ENCODE data around the gene UNC13C.

Gene UNC13C

GRCh38 chr15:54582863-54583643 lies 604.8 kb downstream of the UNC13C start:
- Histone ChIP-seq H2AFZ (ENCODE audit: low read depth, low read length) (no peak overlapping the region), H3K27me3 (ENCODE audit: insufficient read depth, low read length) (peaks cover 3% of the 10 kb centered on the region), H3K4me3 (ENCODE audit: low read length) (no peak overlapping the region), H3K9me3 (ENCODE audit: low read length) (no peaks in the 10 kb centered on the region), H3K36me3 (ENCODE audit: insufficient read depth, low read length) (no peaks in the 10 kb centered on the region), H3K4me1 (ENCODE audit: insufficient read depth, low read length) (no peaks in the 10 kb centered on the region)

GRCh38 chr15:54585063-54585462 lies 606.8 kb downstream of the UNC13C start:
- Histone ChIP-seq H3K27me3 (ENCODE audit: insufficient read depth, low read length) (peaks cover 3% of the 10 kb centered on the region), H3K36me3 (ENCODE audit: insufficient read depth, low read length) (no peaks in the 10 kb centered on the region), H2AFZ (ENCODE audit: low read depth, low read length) (no peak overlapping the region), H3K4me3 (ENCODE audit: low read length) (no peak overlapping the region), H3K9me3 (ENCODE audit: low read length) (no peaks in the 10 kb centered on the region), H3K4me1 (ENCODE audit: insufficient read depth, low read length) (no peaks in the 10 kb centered on the region)

- Histone ChIP-seq H3K4me3 (ENCODE audit: low read length) (no peak overlapping the region), H3K36me3 (ENCODE audit: insufficient read depth, low read length) (no peaks in the 10 kb centered on the region), H3K27me3 (ENCODE audit: insufficient read depth, low read length) (no peaks in the 10 kb centered on the region), H3K9me3 (ENCODE audit: low read length) (no peaks in the 10 kb centered on the region), H3K4me1 (ENCODE audit: insufficient read depth, low read length) (no peaks in the 10 kb centered on the region), H2AFZ (ENCODE audit: low read depth, low read length) (no peak overlapping the region)
These were observed 615.9 kb downstream of the UNC13C start for GRCh38 chr15:54594115-54594514.

GRCh38 chr15:54599386-54599785 lies 621.1 kb downstream of the UNC13C start:
- no peaks in the 10 kb centered on the region for H3K36me3 ChIP-seq (ENCODE audit: insufficient read depth, low read length)
- no peak overlapping the region for H3K4me3 ChIP-seq (ENCODE audit: low read length)
- no peaks in the 10 kb centered on the region for H3K27me3 ChIP-seq (ENCODE audit: insufficient read depth, low read length)
- no peak overlapping the region for H2AFZ ChIP-seq (ENCODE audit: low read depth, low read length)
- no peaks in the 10 kb centered on the region for H3K4me1 ChIP-seq (ENCODE audit: insufficient read depth, low read length)
- H3K9me3 ChIP-seq (ENCODE audit: low read length): no peaks in the 10 kb centered on the region

GRCh38 chr15:54605043-54605442 lies 626.8 kb downstream of the UNC13C start:
- H2AFZ ChIP-seq (ENCODE audit: low read depth, low read length): no peak overlapping the region
- no peaks in the 10 kb centered on the region for H3K36me3 ChIP-seq (ENCODE audit: insufficient read depth, low read length)

GRCh38 chr15:54605556-54605955 lies 627.3 kb downstream of the UNC13C start:
- no peaks in the 10 kb centered on the region for H3K27me3 ChIP-seq (ENCODE audit: insufficient read depth, low read length)
- H2AFZ ChIP-seq (ENCODE audit: low read depth, low read length): no peak overlapping the region
- H3K36me3 ChIP-seq (ENCODE audit: insufficient read depth, low read length): no peaks in the 10 kb centered on the region
- H3K4me3 ChIP-seq (ENCODE audit: low read length): no peak overlapping the region
- H3K4me1 ChIP-seq (ENCODE audit: insufficient read depth, low read length): no peaks in the 10 kb centered on the region
- H3K9me3 ChIP-seq (ENCODE audit: low read length): no peaks in the 10 kb centered on the region

More at GRCh38 chr15:54605043-54605442, 626.8 kb downstream of the UNC13C start:
- no peak overlapping the region for H3K4me3 ChIP-seq (ENCODE audit: low read length)
- no peaks in the 10 kb centered on the region for H3K4me1 ChIP-seq (ENCODE audit: insufficient read depth, low read length)
- H3K27me3 ChIP-seq (ENCODE audit: insufficient read depth, low read length): no peaks in the 10 kb centered on the region
- H3K9me3 ChIP-seq (ENCODE audit: low read length): no peaks in the 10 kb centered on the region

- H3K4me3 ChIP-seq (ENCODE audit: low read length): no peak overlapping the region
These were observed 630.9 kb downstream of the UNC13C start for GRCh38 chr15:54608876-54609835.

GRCh38 chr15:54618120-54618519 lies 639.9 kb downstream of the UNC13C start:
- Histone ChIP-seq H3K4me1 (ENCODE audit: insufficient read depth, low read length) (no peaks in the 10 kb centered on the region), H3K36me3 (ENCODE audit: insufficient read depth, low read length) (no peaks in the 10 kb centered on the region), H2AFZ (ENCODE audit: low read depth, low read length) (no peak overlapping the region), H3K4me3 (ENCODE audit: low read length) (no peak overlapping the region), H3K9me3 (ENCODE audit: low read length) (no peaks in the 10 kb centered on the region), H3K27me3 (ENCODE audit: insufficient read depth, low read length) (peaks cover 3% of the 10 kb centered on the region)

More at GRCh38 chr15:54608876-54609835, 630.9 kb downstream of the UNC13C start:
- Histone ChIP-seq H3K36me3 (ENCODE audit: insufficient read depth, low read length) (no peaks in the 10 kb centered on the region), H3K27me3 (ENCODE audit: insufficient read depth, low read length) (no peaks in the 10 kb centered on the region), H3K9me3 (ENCODE audit: low read length) (no peaks in the 10 kb centered on the region), H3K4me1 (ENCODE audit: insufficient read depth, low read length) (no peaks in the 10 kb centered on the region), H2AFZ (ENCODE audit: low read depth, low read length) (no peak overlapping the region)

GRCh38 chr15:54619180-54619579 lies 640.9 kb downstream of the UNC13C start:
- no peak overlapping the region for H3K4me3 ChIP-seq (ENCODE audit: low read length)
- H3K9me3 ChIP-seq (ENCODE audit: low read length): no peaks in the 10 kb centered on the region
- H2AFZ ChIP-seq (ENCODE audit: low read depth, low read length): no peak overlapping the region

GRCh38 chr15:54620916-54621315 lies 642.7 kb downstream of the UNC13C start:
- Histone ChIP-seq H3K4me1 (ENCODE audit: insufficient read depth, low read length) (no peaks in the 10 kb centered on the region), H3K4me3 (ENCODE audit: low read length) (no peak overlapping the region), H3K36me3 (ENCODE audit: insufficient read depth, low read length) (no peaks in the 10 kb centered on the region), H3K27me3 (ENCODE audit: insufficient read depth, low read length) (peaks cover 3% of the 10 kb centered on the region), H3K9me3 (ENCODE audit: low read length) (no peaks in the 10 kb centered on the region), H2AFZ (ENCODE audit: low read depth, low read length) (no peak overlapping the region)

More at GRCh38 chr15:54619180-54619579, 640.9 kb downstream of the UNC13C start:
- Histone ChIP-seq H3K27me3 (ENCODE audit: insufficient read depth, low read length) (peaks cover 3% of the 10 kb centered on the region), H3K36me3 (ENCODE audit: insufficient read depth, low read length) (no peaks in the 10 kb centered on the region), H3K4me1 (ENCODE audit: insufficient read depth, low read length) (no peaks in the 10 kb centered on the region)

- Histone ChIP-seq H3K4me3 (ENCODE audit: low read length) (no peak overlapping the region), H3K4me1 (ENCODE audit: insufficient read depth, low read length) (no peaks in the 10 kb centered on the region), H3K36me3 (ENCODE audit: insufficient read depth, low read length) (no peaks in the 10 kb centered on the region), H3K27me3 (ENCODE audit: insufficient read depth, low read length) (no peaks in the 10 kb centered on the region), H2AFZ (ENCODE audit: low read depth, low read length) (no peak overlapping the region), H3K9me3 (ENCODE audit: low read length) (no peaks in the 10 kb centered on the region)
These were observed 657.9 kb downstream of the UNC13C start for GRCh38 chr15:54636147-54636546.

- H3K4me3 ChIP-seq (ENCODE audit: low read length): no peak overlapping the region
- H3K36me3 ChIP-seq (ENCODE audit: insufficient read depth, low read length): no peaks in the 10 kb centered on the region
- H3K9me3 ChIP-seq (ENCODE audit: low read length): no peaks in the 10 kb centered on the region
- H3K4me1 ChIP-seq (ENCODE audit: insufficient read depth, low read length): no peaks in the 10 kb centered on the region
- H3K27me3 ChIP-seq (ENCODE audit: insufficient read depth, low read length): no peaks in the 10 kb centered on the region
- H2AFZ ChIP-seq (ENCODE audit: low read depth, low read length): no peak overlapping the region
These were observed 660.4 kb downstream of the UNC13C start for GRCh38 chr15:54638666-54639065.

GRCh38 chr15:54640873-54641272 lies 662.6 kb downstream of the UNC13C start:
- no peaks in the 10 kb centered on the region for H3K4me1 ChIP-seq (ENCODE audit: insufficient read depth, low read length)
- no peak overlapping the region for H2AFZ ChIP-seq (ENCODE audit: low read depth, low read length)
- H3K4me3 ChIP-seq (ENCODE audit: low read length): no peak overlapping the region
- no peaks in the 10 kb centered on the region for H3K27me3 ChIP-seq (ENCODE audit: insufficient read depth, low read length)
- H3K36me3 ChIP-seq (ENCODE audit: insufficient read depth, low read length): no peaks in the 10 kb centered on the region
- no peaks in the 10 kb centered on the region for H3K9me3 ChIP-seq (ENCODE audit: low read length)
